ENCODE results near the gene APBB1.

DNA sequence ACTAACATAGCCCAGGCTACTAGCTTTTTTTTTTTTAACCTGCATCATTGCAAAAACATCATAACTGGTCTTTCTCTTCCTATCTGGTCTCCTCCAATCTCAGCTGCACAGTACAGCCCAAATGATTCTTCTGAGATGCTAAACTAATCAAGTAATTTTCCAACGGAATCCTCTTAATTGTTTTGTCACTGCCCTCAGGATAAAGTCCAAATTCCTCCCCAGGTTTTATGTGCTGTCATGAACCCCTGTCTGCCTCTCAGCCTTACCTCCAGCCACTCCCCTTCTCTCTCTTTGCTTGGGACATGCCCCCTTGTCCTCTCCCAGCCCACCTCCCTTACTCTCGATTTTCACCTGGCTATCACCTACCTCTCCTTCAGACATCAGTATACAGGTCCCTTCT is 12.5 kb downstream of the APBB1 start:
- TF ChIP-seq POLR2A (IDR thresholded peaks at IDR 0.05; ENCODE audit: low read length) = no peak
- TF ChIP-seq GATA1 (IDR thresholded peaks at IDR 0.05; ENCODE audit: low read depth, low read length) = no peak
